NCI-H2227 treated with DMSO at 0.1 percent for 48 hours (cell line): Measurements from ENCODE around the gene FAM200A.
A peak's percentile ranks its signal among the peaks of the same experiment; 100 is the strongest.
"Not testable (repeated sequence)": the region's sequence is repeated elsewhere in the genome, so short reads cannot be mapped to it uniquely, and the experiment has no call there.

Experiments
- DNase-seq: peaks from one replicate; lab custom pipeline; 2025; lab: John Stamatoyannopoulos, UW

Gene FAM200A

DNA sequence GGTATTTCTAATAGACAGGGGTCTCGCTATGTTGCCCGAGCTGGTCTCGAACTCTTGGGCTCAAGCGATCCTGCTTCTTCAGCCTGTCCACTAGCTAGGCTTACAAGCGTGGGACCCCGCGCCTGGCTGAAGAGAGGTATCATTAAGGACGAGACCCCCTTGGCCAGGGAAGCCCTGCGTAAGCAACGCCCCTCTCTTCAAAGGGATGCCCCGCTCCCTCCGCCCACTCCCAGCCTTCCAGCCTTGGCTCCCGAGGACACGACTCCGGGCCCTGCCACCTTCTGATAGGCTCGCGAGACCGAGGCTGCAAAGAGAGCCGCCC lies 47.7 kb downstream of the FAM200A start:
- DNase-seq, result no peak

DNA sequence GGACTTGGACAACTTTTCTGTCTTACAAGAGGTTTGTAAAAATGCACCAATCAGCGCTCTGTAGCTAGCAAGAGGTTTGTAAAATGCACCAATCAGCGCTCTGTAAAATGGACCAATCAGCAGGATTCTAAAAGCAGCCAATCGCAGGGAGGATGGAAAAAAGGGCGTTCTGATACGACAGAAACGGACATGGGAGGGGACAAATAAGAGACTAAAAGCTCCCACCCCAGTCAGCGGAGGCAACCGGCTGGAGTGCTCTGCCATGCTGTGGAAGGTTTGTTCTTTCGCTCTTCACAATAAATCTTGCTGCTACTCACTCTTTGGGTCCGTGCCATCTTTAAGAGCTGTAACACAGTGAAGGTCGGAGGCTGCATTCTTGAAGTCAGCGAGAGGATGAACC lies 50.7 kb downstream of the FAM200A start:
- not testable (repeated sequence) for DNase-seq

DNA sequence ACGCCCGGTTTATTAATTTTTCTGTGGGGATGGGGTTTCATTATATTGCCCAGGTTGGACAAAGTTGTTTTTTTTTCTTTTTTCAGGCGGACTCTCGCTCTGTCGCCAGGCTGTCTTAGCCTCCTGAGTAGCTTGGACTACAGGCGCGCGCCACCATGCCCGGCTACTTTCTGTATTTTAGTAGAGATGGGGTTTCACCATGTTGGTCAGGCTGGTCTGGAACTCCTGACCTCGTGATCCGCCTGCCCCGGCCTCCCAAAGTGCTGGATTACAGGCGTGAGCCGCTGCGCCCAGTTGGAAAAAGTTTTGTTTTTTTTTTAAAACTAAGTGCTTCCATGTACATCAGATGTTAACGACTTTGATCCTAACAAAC lies 51.3 kb downstream of the FAM200A start:
- DNase-seq, result no peak

DNA sequence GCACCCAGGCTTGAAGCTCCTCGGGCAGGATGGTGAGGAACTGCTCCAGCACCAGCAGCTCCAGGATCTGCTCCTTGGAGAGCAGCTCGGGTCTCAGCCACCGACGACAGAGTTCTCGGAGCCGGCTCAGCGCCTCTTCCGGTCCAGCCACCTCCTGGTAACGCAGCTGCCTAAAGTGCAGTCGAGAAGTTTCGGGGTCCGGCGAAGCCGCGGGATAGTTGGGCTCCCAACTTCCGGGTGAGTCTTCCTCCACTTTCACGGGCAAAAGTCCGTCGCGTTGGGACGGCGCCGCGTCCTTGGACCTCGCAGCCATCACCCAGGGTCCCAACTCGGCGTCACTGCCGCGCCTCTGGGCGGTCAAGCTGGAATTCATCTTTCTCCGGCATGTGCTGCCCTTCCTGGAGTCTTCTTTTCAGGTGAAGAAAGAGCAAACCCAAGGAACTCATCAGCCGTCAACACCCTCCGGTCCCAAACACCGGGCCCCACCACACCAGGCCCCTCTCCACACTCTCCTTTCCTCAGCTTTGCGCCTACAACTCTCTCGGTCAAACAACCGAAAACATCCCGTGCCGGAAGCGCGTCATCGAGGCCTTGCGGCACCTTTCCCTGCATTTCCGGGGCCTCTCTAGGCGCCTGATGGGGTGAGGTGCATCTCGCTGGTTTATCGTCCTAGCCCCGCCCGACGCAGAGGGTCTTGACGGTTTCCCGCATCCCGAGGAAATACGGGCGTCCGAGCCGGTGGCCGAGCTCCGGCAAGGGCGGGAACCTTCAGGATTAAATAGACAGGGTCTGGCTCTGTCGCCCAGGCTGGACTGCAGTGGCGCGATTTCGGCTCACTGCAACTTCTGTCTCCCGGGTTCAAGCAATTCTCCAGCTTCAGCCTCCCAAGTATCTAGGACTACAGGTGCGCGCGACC lies 51.9 kb downstream of the FAM200A start, which contains the start of gene ZNF394:
TSS of gene ZNF394 (minus strand) at position 561 of the 916 bp plus-strand sequence. CDS start at position 373, 188 bp downstream.
- peak; percentile 90 for DNase-seq

DNA sequence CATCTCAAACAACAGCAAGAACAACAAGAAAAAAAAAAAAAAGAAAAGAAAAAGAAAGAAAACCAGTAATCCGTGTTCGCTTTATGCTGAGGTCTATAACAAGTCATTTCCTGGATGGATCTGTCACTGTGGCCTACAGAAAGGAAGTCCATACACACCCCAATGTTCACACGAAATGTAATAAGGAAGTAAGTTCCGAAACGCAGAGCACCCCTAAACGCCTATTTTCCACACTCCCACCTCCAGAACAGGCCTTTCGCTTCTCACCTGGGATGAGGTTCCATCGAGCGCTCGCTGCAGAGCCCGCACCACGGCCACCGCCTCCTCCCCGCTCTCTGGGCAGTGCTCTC lies 52.6 kb downstream of the FAM200A start:
- no peak for DNase-seq

DNA sequence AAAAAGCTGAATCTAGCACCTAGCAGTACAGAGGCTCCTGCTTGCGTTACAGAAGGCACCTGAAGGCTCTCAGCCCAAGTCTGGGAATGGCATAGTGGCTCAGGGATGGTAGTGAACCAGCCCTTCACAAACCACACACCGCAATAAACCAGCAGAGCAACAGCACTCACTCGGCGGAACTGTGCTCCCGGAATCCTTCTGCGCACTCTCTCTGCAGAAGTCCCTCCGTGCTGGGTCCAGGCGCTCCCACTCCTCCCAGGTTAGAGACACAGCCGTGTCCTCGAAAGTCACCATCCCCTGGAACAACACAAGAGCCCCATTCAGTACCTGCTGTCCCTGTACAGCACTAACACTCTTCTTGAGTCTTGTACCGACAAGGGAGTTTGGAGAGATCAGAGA lies 53.4 kb downstream of the FAM200A start:
- DNase-seq, result no peak

DNA sequence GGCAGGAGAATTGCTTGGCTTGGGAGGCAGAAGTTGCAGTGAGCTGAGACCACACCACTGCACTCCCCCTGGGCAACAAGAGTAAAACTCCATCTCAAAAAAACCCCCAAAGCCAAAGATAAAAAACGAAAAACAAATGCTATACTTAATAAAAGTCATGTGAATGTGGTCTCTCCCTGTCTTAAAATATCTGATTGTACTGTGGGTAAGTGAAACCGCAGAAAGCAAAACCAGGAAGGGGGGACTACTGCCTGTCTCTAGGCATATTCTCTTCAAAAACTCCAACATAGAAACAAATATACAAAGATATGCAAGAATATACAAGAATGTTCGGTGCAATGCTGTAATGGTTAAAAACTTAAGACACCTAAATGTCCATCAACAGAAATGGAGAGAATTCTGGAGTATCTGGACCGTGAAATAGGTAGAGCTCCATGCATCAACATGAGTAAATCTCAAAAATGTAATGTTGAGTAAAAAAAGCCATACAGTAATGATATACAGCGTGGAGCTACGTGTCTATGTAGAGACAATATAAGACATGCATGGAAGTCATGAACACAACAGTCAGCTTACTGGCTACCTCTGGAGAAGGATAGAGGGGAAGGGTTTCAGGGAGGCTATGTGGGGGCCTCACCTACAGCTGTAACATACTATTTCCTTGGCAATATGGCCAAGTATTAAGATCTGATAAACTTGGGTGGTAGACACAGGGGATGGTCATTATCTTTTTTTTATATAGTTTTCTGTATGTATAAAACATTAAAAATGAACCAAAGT lies 54.0 kb downstream of the FAM200A start:
- DNase-seq, result no peak
